Measurements from ENCODE around the gene PCID2.

PCID2 gene

GRCh38 chr13:113148407-113148806 is 60.1 kb downstream of the PCID2 start:
- no peak for DNase-seq

- no peak for DNase-seq
Measured at GRCh38 chr13:113147206-113147605, 61.3 kb downstream of the PCID2 start.

GRCh38 chr13:113146750-113147149 is 61.7 kb downstream of the PCID2 start:
- DNase-seq, result no peak

- DNase-seq, result no peak
Measured at GRCh38 chr13:113145911-113146598, 62.4 kb downstream of the PCID2 start.

GRCh38 chr13:113145496-113145895 is 63.0 kb downstream of the PCID2 start:
- DNase-seq, result no peak

GRCh38 chr13:113144255-113144629 is 64.2 kb downstream of the PCID2 start:
- no peak for DNase-seq

GRCh38 chr13:113143466-113144254 is 64.8 kb downstream of the PCID2 start:
- DNase-seq, result no peak

- no peak for DNase-seq
Measured at GRCh38 chr13:113142876-113143275, 65.6 kb downstream of the PCID2 start.

- DNase-seq, result no peak
Measured at GRCh38 chr13:113141601-113141970, 66.9 kb downstream of the PCID2 start.

GRCh38 chr13:113140677-113141600 is 67.5 kb downstream of the PCID2 start:
- no peak for DNase-seq

GRCh38 chr13:113139577-113139976 is 68.9 kb downstream of the PCID2 start:
- DNase-seq, result no peak

GRCh38 chr13:113138792-113139551 is 69.5 kb downstream of the PCID2 start:
- no peak for DNase-seq

- DNase-seq, result no peak
Measured at GRCh38 chr13:113137691-113138298, 70.7 kb downstream of the PCID2 start.

- DNase-seq, result no peak
Measured at GRCh38 chr13:113135281-113135760, 73.1 kb downstream of the PCID2 start.

- no peak for DNase-seq
Measured at GRCh38 chr13:113129921-113130750, 78.3 kb downstream of the PCID2 start.

- DNase-seq, result no peak
Measured at GRCh38 chr13:113129480-113129879, 79.0 kb downstream of the PCID2 start.

Data from NCI-H446 (cell line).